ENCODE measurements around the gene ZNF319.

ZNF319 gene

GRCh38 chr16:58040945-58041627 lies 40.6 kb upstream of the ZNF319 start:
- ATAC-seq (no peak), DNase-seq (ENCODE audit: low spot score in 2 of 2) (no peak)
- Mint-ChIP-seq H3K4me3 (no peak overlapping the region), H3K9me3 (no peaks in the 10 kb centered on the region), H3K36me3 (no peaks in the 10 kb centered on the region), H3K27ac (no peak overlapping the region), H3K4me1 (no peaks in the 10 kb centered on the region)

- ATAC-seq (no peak), DNase-seq (ENCODE audit: low spot score in 2 of 2) (no peak)
- H3K36me3 Mint-ChIP-seq = no peaks in the 10 kb centered on the region
- no peak overlapping the region for H3K27ac Mint-ChIP-seq
- H3K9me3 Mint-ChIP-seq = no peaks in the 10 kb centered on the region
- H3K4me3 Mint-ChIP-seq = no peak overlapping the region
- H3K4me1 Mint-ChIP-seq = no peaks in the 10 kb centered on the region
These were observed 40.0 kb upstream of the ZNF319 start for GRCh38 chr16:58040496-58040846.

- Mint-ChIP-seq H3K4me1 (no peaks in the 10 kb centered on the region), H3K9me3 (no peaks in the 10 kb centered on the region), H3K27ac (no peak overlapping the region), H3K4me3 (no peak overlapping the region), H3K36me3 (no peaks in the 10 kb centered on the region)
- ATAC-seq = no peak
- no peak for DNase-seq (ENCODE audit: low spot score in 2 of 2)
These were observed 39.5 kb upstream of the ZNF319 start for GRCh38 chr16:58039829-58040495.

GRCh38 chr16:58038219-58038641 lies 37.8 kb upstream of the ZNF319 start:
- H3K9me3 Mint-ChIP-seq = no peaks in the 10 kb centered on the region

GRCh38 chr16:58037365-58038057 lies 37.0 kb upstream of the ZNF319 start:
- ATAC-seq (no peak), DNase-seq (ENCODE audit: low spot score in 2 of 2) (no peak)
- Mint-ChIP-seq H3K36me3 (no peaks in the 10 kb centered on the region), H3K4me1 (no peaks in the 10 kb centered on the region), H3K9me3 (no peaks in the 10 kb centered on the region), H3K27ac (no peak overlapping the region), H3K4me3 (no peak overlapping the region)

More at GRCh38 chr16:58038219-58038641, 37.8 kb upstream of the ZNF319 start:
- DNase-seq (ENCODE audit: low spot score in 2 of 2) (no peak), ATAC-seq (no peak)
- no peak overlapping the region for H3K27ac Mint-ChIP-seq
- H3K36me3 Mint-ChIP-seq = no peaks in the 10 kb centered on the region
- H3K4me1 Mint-ChIP-seq = no peaks in the 10 kb centered on the region
- H3K4me3 Mint-ChIP-seq = no peak overlapping the region

GRCh38 chr16:58036943-58037342 lies 36.5 kb upstream of the ZNF319 start:
- ATAC-seq (no peak), DNase-seq (ENCODE audit: low spot score in 2 of 2) (no peak)
- Mint-ChIP-seq H3K4me3 (no peak overlapping the region), H3K36me3 (no peaks in the 10 kb centered on the region), H3K9me3 (no peaks in the 10 kb centered on the region), H3K27ac (no peak overlapping the region), H3K4me1 (no peaks in the 10 kb centered on the region)

GRCh38 chr16:58035356-58036170 lies 35.1 kb upstream of the ZNF319 start:
- H3K9me3 Mint-ChIP-seq = no peaks in the 10 kb centered on the region
- H3K36me3 Mint-ChIP-seq = no peaks in the 10 kb centered on the region
- H3K27ac Mint-ChIP-seq = no peak overlapping the region
- H3K4me1 Mint-ChIP-seq = no peaks in the 10 kb centered on the region
- ATAC-seq (no peak), DNase-seq (ENCODE audit: low spot score in 2 of 2) (no peak)
- H3K4me3 Mint-ChIP-seq = no peak overlapping the region

- no peaks in the 10 kb centered on the region for H3K36me3 Mint-ChIP-seq
- H3K27ac Mint-ChIP-seq = no peak overlapping the region
- H3K4me3 Mint-ChIP-seq = no peak overlapping the region
- DNase-seq (ENCODE audit: low spot score in 2 of 2) (no peak), ATAC-seq (no peak)
- H3K4me1 Mint-ChIP-seq = no peaks in the 10 kb centered on the region
- H3K9me3 Mint-ChIP-seq = no peaks in the 10 kb centered on the region
These were observed 34.3 kb upstream of the ZNF319 start for GRCh38 chr16:58034774-58035173.

GRCh38 chr16:58034128-58034685 lies 33.7 kb upstream of the ZNF319 start:
- no peak overlapping the region for H3K27ac Mint-ChIP-seq
- no peaks in the 10 kb centered on the region for H3K9me3 Mint-ChIP-seq
- no peak overlapping the region for H3K4me3 Mint-ChIP-seq
- no peak for ATAC-seq
- no peak for DNase-seq (ENCODE audit: low spot score in 2 of 2)
- no peaks in the 10 kb centered on the region for H3K4me1 Mint-ChIP-seq
- no peaks in the 10 kb centered on the region for H3K36me3 Mint-ChIP-seq

- ATAC-seq = no peak
- H3K27ac Mint-ChIP-seq = no peak overlapping the region
- DNase-seq (ENCODE audit: low spot score in 2 of 2) = no peak
- H3K36me3 Mint-ChIP-seq = no peaks in the 10 kb centered on the region
- H3K9me3 Mint-ChIP-seq = no peaks in the 10 kb centered on the region
- H3K4me3 Mint-ChIP-seq = no peak overlapping the region
- no peaks in the 10 kb centered on the region for H3K4me1 Mint-ChIP-seq
These were observed 32.3 kb upstream of the ZNF319 start for GRCh38 chr16:58032710-58033293.

- Mint-ChIP-seq H3K9me3 (no peaks in the 10 kb centered on the region), H3K36me3 (no peaks in the 10 kb centered on the region), H3K4me1 (no peaks in the 10 kb centered on the region), H3K4me3 (no peak overlapping the region), H3K27ac (peak overlapping the region; percentile 64)
- ATAC-seq (no peak), DNase-seq (ENCODE audit: low spot score in 2 of 2) (no peak)
These were observed 30.7 kb upstream of the ZNF319 start for GRCh38 chr16:58031016-58031800.

- no peak for DNase-seq (ENCODE audit: low spot score in 2 of 2)
- H3K4me3 Mint-ChIP-seq = no peak overlapping the region
- H3K9me3 Mint-ChIP-seq = no peaks in the 10 kb centered on the region
- no peaks in the 10 kb centered on the region for H3K4me1 Mint-ChIP-seq
- H3K27ac Mint-ChIP-seq = no peak overlapping the region
- ATAC-seq = no peak
- no peaks in the 10 kb centered on the region for H3K36me3 Mint-ChIP-seq
These were observed 29.8 kb upstream of the ZNF319 start for GRCh38 chr16:58030136-58030840.

- Mint-ChIP-seq H3K36me3 (peaks cover 5% of the 10 kb centered on the region), H3K27ac (peak overlapping the region; percentile 37), H3K4me1 (peaks cover 8% of the 10 kb centered on the region), H3K9me3 (no peaks in the 10 kb centered on the region), H3K4me3 (no peak overlapping the region)
- ATAC-seq (no peak), DNase-seq (ENCODE audit: low spot score in 2 of 2) (no peak)
These were observed 28.9 kb upstream of the ZNF319 start for GRCh38 chr16:58029410-58029809.

Data from stimulated activated effector memory CD8-positive, alpha-beta T cell treated with anti-CD3 and anti-CD28 coated beads, Interleukin-12 subunit alpha, Interleukin-12 subunit beta, amount 100 ng/mL, for 72 hours (primary cell).